D721Med (cell line): ENCODE data around the gene TTLL5.

ENCODE experiments used
- DNase-seq: peaks from one replicate; pipeline ENCODE4 v3.0.0; 2011; ENCODE audit warnings: low spot score; ENCODE audit not compliant: insufficient read length
- FAIRE-seq: peaks from 2 replicates; lab custom pipeline; 2011; peaks lifted over from hg19 to GRCh38; lab: Jason Lieb, UNC
- CTCF ChIP-seq: IDR thresholded peaks from 2 replicates; pipeline ENCODE4 v1.5.1; 2012; ENCODE audit warnings: mild to moderate bottlenecking, control low read depth; ENCODE audit not compliant: insufficient read depth; ENCODE audit errors: missing control alignments

Gene TTLL5

GRCh38 chr14:75859746-75860145 lies 198.7 kb downstream of the TTLL5 start:
- FAIRE-seq = no peak
- no peak for DNase-seq
- TF ChIP-seq CTCF = no peak

GRCh38 chr14:75860561-75861160 lies 199.6 kb downstream of the TTLL5 start:
- no peak for TF ChIP-seq CTCF
- DNase-seq (no peak), FAIRE-seq (no peak)

- FAIRE-seq (no peak), DNase-seq (no peak)
- no peak for TF ChIP-seq CTCF
These were observed 200.1 kb downstream of the TTLL5 start for GRCh38 chr14:75861161-75861621.

- DNase-seq (no peak), FAIRE-seq (no peak)
- no peak for TF ChIP-seq CTCF
These were observed 202.2 kb downstream of the TTLL5 start for GRCh38 chr14:75863221-75863620.

GRCh38 chr14:75864352-75864751 lies 203.3 kb downstream of the TTLL5 start:
- TF ChIP-seq CTCF = no peak
- FAIRE-seq (no peak), DNase-seq (no peak)

GRCh38 chr14:75865531-75865930 lies 204.5 kb downstream of the TTLL5 start:
- DNase-seq = no peak
- FAIRE-seq = no peak
- TF ChIP-seq CTCF = no peak

- DNase-seq = no peak
- TF ChIP-seq CTCF = no peak
- no peak for FAIRE-seq
These were observed 205.9 kb downstream of the TTLL5 start for GRCh38 chr14:75866970-75867369.
